OCI-LY7 (cell line): Measurements from ENCODE around the gene SLX1A.

ENCODE experiments used
- CTCF ChIP-seq: fragments of 200-600 bp; sonication (generic); conservative IDR thresholded peaks from 2 replicates; pipeline ENCODE4 v1.5.1; 2014; ENCODE audit warnings: mild to moderate bottlenecking, antibody characterized with exemption, low read length, moderate library complexity, mixed read lengths
- EZH2phosphoT487 ChIP-seq: fragments of 200-600 bp; sonication (generic); IDR thresholded peaks from 2 replicates; pipeline ENCODE4 v1.6.1; 2018; ENCODE audit warnings: low read depth, borderline replicate concordance, mild to moderate bottlenecking, mixed run types, antibody characterized with exemption, low read length, moderate library complexity, mixed read lengths

GRCh38 chr16:30184096-30184890, 9.4 kb upstream of the SLX1A start:
- TF ChIP-seq CTCF: no peak
- no peak for TF ChIP-seq EZH2phosphoT487
